Measurements from ENCODE around the gene CSGALNACT2. TPM values are rescaled to one million over a fixed set of nuclear protein-coding genes. Genes with fewer than 3 reads are reported as not detected.

The CSGALNACT2 gene
- total RNA-seq, 1 donor from 2014 or later, result 7.1 TPM

- no peaks in the 10 kb centered on the region for H3K36me3 ChIP-seq
- no peaks in the 10 kb centered on the region for H3K9me3 ChIP-seq (replicated peaks)
- intact Hi-C loops (cut with micrococcal nuclease), result no loop called here
- DNase-seq, result no peak
- no peak overlapping the region for H3K4me3 ChIP-seq
- no peaks in the 10 kb centered on the region for H3K27me3 ChIP-seq (ENCODE audit: low read depth)
- no peak overlapping the region for H3K27ac ChIP-seq (replicated peaks)
- H3K4me1 ChIP-seq, result peaks cover 9% of the 10 kb centered on the region
- TF ChIP-seq CTCF (IDR thresholded peaks at IDR 0.05; ENCODE audit: borderline replicate concordance), result no peak
These were observed 20.3 kb upstream of the CSGALNACT2 start for GRCh38 chr10:43117777-43118583.

- no peaks in the 10 kb centered on the region for H3K27me3 ChIP-seq (ENCODE audit: low read depth)
- no peak for DNase-seq
- TF ChIP-seq CTCF (IDR thresholded peaks at IDR 0.05; ENCODE audit: borderline replicate concordance), result no peak
- H3K4me3 ChIP-seq, result no peak overlapping the region
- H3K27ac ChIP-seq (replicated peaks), result no peak overlapping the region
- no peaks in the 10 kb centered on the region for H3K9me3 ChIP-seq (replicated peaks)
- no peaks in the 10 kb centered on the region for H3K36me3 ChIP-seq
- peaks cover 9% of the 10 kb centered on the region for H3K4me1 ChIP-seq
- intact Hi-C loops (cut with micrococcal nuclease), result no loop called here
These were observed 19.4 kb upstream of the CSGALNACT2 start for GRCh38 chr10:43118631-43119415.

- intact Hi-C loops (cut with micrococcal nuclease), result no loop called here
- H3K9me3 ChIP-seq (replicated peaks), result no peaks in the 10 kb centered on the region
- H3K36me3 ChIP-seq, result no peaks in the 10 kb centered on the region
- peaks cover 9% of the 10 kb centered on the region for H3K4me1 ChIP-seq
- no peaks in the 10 kb centered on the region for H3K27me3 ChIP-seq (ENCODE audit: low read depth)
- H3K4me3 ChIP-seq, result no peak overlapping the region
- TF ChIP-seq CTCF (IDR thresholded peaks at IDR 0.05; ENCODE audit: borderline replicate concordance), result no peak
- no peak overlapping the region for H3K27ac ChIP-seq (replicated peaks)
- DNase-seq, result no peak
These were observed 18.7 kb upstream of the CSGALNACT2 start for GRCh38 chr10:43119416-43120115.

- H3K27me3 ChIP-seq (ENCODE audit: low read depth), result no peaks in the 10 kb centered on the region
- intact Hi-C loops (cut with micrococcal nuclease), result no loop called here
- no peaks in the 10 kb centered on the region for H3K36me3 ChIP-seq
- no peak overlapping the region for H3K4me3 ChIP-seq
- H3K27ac ChIP-seq (replicated peaks), result no peak overlapping the region
- peaks cover 9% of the 10 kb centered on the region for H3K4me1 ChIP-seq
- DNase-seq, result no peak
- no peak for TF ChIP-seq CTCF (IDR thresholded peaks at IDR 0.05; ENCODE audit: borderline replicate concordance)
- H3K9me3 ChIP-seq (replicated peaks), result no peaks in the 10 kb centered on the region
These were observed 17.9 kb upstream of the CSGALNACT2 start for GRCh38 chr10:43120116-43120928.

- H3K36me3 ChIP-seq, result no peaks in the 10 kb centered on the region
- H3K27me3 ChIP-seq (ENCODE audit: low read depth), result peaks cover 2% of the 10 kb centered on the region
- DNase-seq, result no peak
- H3K4me3 ChIP-seq, result no peak overlapping the region
- H3K9me3 ChIP-seq (replicated peaks), result no peaks in the 10 kb centered on the region
- intact Hi-C loops (cut with micrococcal nuclease), result no loop called here
- H3K27ac ChIP-seq (replicated peaks), result no peak overlapping the region
- H3K4me1 ChIP-seq, result peaks cover 9% of the 10 kb centered on the region
- TF ChIP-seq CTCF (IDR thresholded peaks at IDR 0.05; ENCODE audit: borderline replicate concordance), result no peak
These were observed 17.3 kb upstream of the CSGALNACT2 start for GRCh38 chr10:43120929-43121314.
